ENCODE results near the gene QRICH1. TPM values are rescaled to one million over a fixed set of nuclear protein-coding genes. Genes with fewer than 3 reads are reported as not detected.

Gene QRICH1
- total RNA-seq, 2 donors from 2014 or later = 83.7 to 110 TPM

DNA sequence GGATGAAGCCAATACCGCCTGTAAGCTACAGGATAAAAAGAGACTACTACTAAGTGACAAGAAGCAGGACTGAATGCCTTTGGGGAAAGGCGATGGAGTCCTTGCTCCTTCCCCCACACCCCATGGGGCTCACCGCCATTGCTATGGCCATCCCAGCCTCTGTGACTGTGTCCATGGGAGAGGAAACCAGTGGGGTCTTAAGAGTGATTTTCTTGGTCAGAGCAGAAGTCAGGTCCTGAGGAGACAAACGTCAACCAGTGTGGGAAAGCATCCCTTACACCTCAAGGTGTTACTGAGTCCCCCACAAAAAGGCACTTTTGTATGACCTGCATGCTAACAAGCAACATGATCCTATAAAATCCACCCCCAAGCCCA is 65.6 kb downstream of the QRICH1 start:
- Histone ChIP-seq H3K27me3 (replicated peaks; ENCODE audit: insufficient read depth) (no peaks in the 10 kb centered on the region), H3K4me3 (peak overlapping the region; percentile 82), H3K9me3 (no peaks in the 10 kb centered on the region), H3K27ac (peak overlapping the region; percentile 87 to 91), H3K36me3 (peaks cover 43% of the 10 kb centered on the region), H3K4me1 (ENCODE audit: control insufficient read depth in 1 of 2, low read depth in 2 of 2) (peaks cover under 1 to 16% of the 10 kb centered on the region in 2 donors)
- ATAC-seq (ENCODE audit: insufficient number of reproducible peaks, low FRiP score, low read depth) (no peak), DNase-seq (ENCODE audit: low spot score) (no peak)
- TF ChIP-seq, protein P1, sequence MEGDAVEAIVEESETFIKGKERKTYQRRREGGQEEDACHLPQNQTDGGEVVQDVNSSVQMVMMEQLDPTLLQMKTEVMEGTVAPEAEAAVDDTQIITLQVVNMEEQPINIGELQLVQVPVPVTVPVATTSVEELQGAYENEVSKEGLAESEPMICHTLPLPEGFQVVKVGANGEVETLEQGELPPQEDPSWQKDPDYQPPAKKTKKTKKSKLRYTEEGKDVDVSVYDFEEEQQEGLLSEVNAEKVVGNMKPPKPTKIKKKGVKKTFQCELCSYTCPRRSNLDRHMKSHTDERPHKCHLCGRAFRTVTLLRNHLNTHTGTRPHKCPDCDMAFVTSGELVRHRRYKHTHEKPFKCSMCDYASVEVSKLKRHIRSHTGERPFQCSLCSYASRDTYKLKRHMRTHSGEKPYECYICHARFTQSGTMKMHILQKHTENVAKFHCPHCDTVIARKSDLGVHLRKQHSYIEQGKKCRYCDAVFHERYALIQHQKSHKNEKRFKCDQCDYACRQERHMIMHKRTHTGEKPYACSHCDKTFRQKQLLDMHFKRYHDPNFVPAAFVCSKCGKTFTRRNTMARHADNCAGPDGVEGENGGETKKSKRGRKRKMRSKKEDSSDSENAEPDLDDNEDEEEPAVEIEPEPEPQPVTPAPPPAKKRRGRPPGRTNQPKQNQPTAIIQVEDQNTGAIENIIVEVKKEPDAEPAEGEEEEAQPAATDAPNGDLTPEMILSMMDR (IDR thresholded peaks at IDR 0.05) = no peak

DNA sequence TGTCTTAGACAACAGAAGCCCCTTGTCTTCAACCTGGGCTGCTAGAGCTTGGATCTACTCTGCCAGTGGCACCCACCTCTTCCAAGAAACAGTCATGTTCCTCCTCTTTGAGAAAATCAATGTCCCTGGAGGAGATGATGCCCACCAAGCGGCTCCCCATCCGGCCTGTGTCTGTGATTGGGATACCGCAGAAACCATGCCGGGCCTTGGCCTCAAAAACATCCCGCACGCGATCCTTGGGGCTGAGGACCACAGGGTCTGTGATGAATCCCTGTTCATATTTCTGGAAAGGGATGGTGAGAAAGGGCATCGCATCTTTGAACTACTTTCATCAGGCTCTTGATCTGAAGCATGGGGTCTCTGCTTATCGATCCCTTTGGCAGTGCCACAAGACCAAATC is 66.2 kb downstream of the QRICH1 start:
- no peak overlapping the region for H3K4me3 ChIP-seq
- ATAC-seq (ENCODE audit: insufficient number of reproducible peaks, low FRiP score, low read depth) = no peak
- H3K4me1 ChIP-seq (ENCODE audit: control insufficient read depth in 1 of 2, low read depth in 2 of 2) = peaks cover 7 to 22% of the 10 kb centered on the region in 2 donors
- peak overlapping the region in 1 of 2 donors; percentile 87 for H3K27ac ChIP-seq
- peaks cover 42% of the 10 kb centered on the region for H3K36me3 ChIP-seq
- DNase-seq (ENCODE audit: low spot score) = no peak
- TF ChIP-seq, protein P1 (IDR thresholded peaks at IDR 0.05) = no peak
- no peaks in the 10 kb centered on the region for H3K9me3 ChIP-seq
- no peaks in the 10 kb centered on the region for H3K27me3 ChIP-seq (replicated peaks; ENCODE audit: insufficient read depth)

DNA sequence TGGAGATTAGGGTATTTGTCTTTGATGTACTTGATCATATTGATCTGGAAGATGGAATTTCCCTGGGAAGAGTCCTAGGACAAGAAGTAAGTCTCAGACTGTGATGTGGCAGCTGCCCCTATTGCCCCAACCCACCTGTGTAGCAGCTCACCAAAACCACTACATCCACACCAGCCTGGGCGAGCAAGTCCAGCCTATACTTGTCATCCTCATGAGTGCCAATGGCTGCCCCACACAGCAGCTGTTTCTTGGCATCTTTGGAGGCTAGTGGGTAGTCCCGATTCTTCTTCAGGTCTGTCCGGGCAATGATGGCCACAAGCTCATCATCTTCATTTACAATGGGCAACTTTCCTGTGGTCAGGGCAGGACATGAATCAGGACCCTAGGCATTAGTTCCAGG is 67.3 kb downstream of the QRICH1 start:
- H3K4me1 ChIP-seq (ENCODE audit: control insufficient read depth in 1 of 2, low read depth in 2 of 2) = peaks cover 9 to 24% of the 10 kb centered on the region in 2 donors
- peaks cover 31% of the 10 kb centered on the region for H3K36me3 ChIP-seq
- ATAC-seq (ENCODE audit: insufficient number of reproducible peaks, low FRiP score, low read depth) = no peak
- no peak overlapping the region for H3K4me3 ChIP-seq
- H3K27me3 ChIP-seq (replicated peaks; ENCODE audit: insufficient read depth) = no peaks in the 10 kb centered on the region
- no peak overlapping the region for H3K27ac ChIP-seq
- TF ChIP-seq, protein P1 (IDR thresholded peaks at IDR 0.05) = no peak
- H3K9me3 ChIP-seq = no peaks in the 10 kb centered on the region
- no peak for DNase-seq (ENCODE audit: low spot score)

DNA sequence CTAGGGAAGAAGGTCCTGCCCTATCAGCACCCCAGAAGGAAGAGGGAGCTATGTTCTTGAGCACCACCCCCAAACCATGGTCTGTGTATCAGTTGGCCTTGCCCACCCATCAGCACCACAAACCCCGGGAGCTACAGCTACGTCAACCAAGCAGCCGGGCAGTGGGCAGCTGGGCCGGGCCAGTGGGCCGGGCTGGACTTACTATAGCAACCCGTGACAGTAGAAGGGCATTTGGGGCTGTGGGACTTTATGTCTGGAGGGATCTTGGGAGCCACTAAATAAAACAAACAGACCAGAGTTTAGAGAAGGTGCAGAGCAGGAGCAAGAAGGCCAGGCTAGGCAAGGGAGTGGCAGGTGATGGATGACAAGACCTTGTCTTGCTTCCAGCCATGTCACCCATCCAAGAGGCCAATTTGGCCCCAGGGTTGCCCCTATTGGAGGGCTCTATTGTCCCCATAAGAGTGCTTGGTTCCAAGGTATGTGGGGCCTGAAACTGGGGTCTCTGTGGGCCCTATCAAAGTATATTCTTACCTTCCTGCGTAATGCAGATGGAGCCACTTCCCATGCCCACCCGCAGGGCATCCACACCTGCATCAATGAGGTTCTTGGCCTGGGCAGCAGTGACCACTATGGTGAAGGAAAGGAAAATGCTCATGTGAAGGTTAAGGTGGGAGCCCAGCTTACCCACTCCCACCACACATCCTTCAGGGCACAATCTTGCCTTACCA is 67.9 kb downstream of the QRICH1 start:
- no peak overlapping the region for H3K27ac ChIP-seq
- peaks cover 9 to 24% of the 10 kb centered on the region in 2 donors for H3K4me1 ChIP-seq (ENCODE audit: control insufficient read depth in 1 of 2, low read depth in 2 of 2)
- no peak for DNase-seq (ENCODE audit: low spot score)
- ATAC-seq (ENCODE audit: insufficient number of reproducible peaks, low FRiP score, low read depth) = no peak
- TF ChIP-seq, protein P1 (IDR thresholded peaks at IDR 0.05) = no peak
- peaks cover 25% of the 10 kb centered on the region for H3K36me3 ChIP-seq
- H3K9me3 ChIP-seq = no peaks in the 10 kb centered on the region
- H3K4me3 ChIP-seq = no peak overlapping the region
- H3K27me3 ChIP-seq (replicated peaks; ENCODE audit: insufficient read depth) = no peaks in the 10 kb centered on the region

DNA sequence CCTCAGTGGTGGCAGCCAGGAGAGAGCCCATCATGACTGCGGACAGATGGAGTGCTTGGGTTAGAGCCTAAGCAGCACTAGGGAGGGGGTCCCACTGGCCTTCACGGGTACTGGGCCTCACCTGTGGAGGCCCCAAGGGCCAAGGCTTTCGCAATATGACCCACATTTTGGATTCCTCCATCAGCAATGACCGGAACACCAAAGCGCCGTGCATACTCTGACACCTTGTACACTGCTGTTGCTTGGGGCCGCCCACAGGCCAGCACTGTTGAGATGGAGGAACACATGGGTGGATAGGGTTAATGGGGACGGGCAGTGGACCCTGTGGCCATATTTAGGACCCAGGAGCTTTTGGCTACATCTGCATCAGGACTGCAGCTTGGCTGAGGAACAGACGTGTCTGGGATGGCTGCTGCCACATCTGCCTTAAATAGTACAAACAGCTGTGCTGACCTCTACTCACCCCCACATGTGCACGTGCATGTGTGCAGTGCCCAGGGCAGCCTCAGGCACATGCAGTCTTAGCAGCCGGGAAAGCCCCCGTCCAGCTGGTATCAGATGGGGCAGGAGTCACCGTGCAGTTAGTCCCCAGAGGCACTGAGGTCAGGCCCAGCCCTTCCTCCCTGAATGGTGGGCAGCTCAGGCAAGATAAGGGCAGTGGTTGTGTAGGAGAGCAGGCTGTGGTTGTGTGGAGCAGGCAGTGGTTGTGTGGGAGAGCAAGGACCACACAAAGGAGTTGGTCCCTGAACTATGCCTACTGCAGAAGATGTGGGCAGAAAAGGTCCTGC is 68.7 kb downstream of the QRICH1 start:
- no peak overlapping the region for H3K4me3 ChIP-seq
- H3K27me3 ChIP-seq (replicated peaks; ENCODE audit: insufficient read depth) = no peaks in the 10 kb centered on the region
- TF ChIP-seq, protein P1 (IDR thresholded peaks at IDR 0.05) = no peak
- peaks cover 14 to 30% of the 10 kb centered on the region in 2 donors for H3K4me1 ChIP-seq (ENCODE audit: control insufficient read depth in 1 of 2, low read depth in 2 of 2)
- no peaks in the 10 kb centered on the region for H3K9me3 ChIP-seq
- H3K36me3 ChIP-seq = peaks cover 25% of the 10 kb centered on the region
- no peak for ATAC-seq (ENCODE audit: insufficient number of reproducible peaks, low FRiP score, low read depth)
- DNase-seq (ENCODE audit: low spot score) = no peak
- no peak overlapping the region for H3K27ac ChIP-seq

Data from thoracic aorta (tissue), 2 donors.